ENCODE results near the gene TSSK1B.

GRCh38 chr5:113433862-113434612 lies 752 bp downstream of the TSSK1B start:
- TF ChIP-seq, protein P1, sequence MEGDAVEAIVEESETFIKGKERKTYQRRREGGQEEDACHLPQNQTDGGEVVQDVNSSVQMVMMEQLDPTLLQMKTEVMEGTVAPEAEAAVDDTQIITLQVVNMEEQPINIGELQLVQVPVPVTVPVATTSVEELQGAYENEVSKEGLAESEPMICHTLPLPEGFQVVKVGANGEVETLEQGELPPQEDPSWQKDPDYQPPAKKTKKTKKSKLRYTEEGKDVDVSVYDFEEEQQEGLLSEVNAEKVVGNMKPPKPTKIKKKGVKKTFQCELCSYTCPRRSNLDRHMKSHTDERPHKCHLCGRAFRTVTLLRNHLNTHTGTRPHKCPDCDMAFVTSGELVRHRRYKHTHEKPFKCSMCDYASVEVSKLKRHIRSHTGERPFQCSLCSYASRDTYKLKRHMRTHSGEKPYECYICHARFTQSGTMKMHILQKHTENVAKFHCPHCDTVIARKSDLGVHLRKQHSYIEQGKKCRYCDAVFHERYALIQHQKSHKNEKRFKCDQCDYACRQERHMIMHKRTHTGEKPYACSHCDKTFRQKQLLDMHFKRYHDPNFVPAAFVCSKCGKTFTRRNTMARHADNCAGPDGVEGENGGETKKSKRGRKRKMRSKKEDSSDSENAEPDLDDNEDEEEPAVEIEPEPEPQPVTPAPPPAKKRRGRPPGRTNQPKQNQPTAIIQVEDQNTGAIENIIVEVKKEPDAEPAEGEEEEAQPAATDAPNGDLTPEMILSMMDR (conservative IDR thresholded peaks at IDR 0.05), result no peak
- no peak for TF ChIP-seq ZFX (IDR thresholded peaks at IDR 0.05)

Measured in C4-2B (cell line).